HG03342 (cell line): Measurements from ENCODE around the gene CHEK2.
"Not testable (repeated sequence)": the region's sequence is repeated elsewhere in the genome, so short reads cannot be mapped to it uniquely, and the experiment has no call there.

Experiments
- ATAC-seq: cut with Tn5 transposase; IDR thresholded peaks from one replicate; pipeline ENCODE4 v1.9.1; 2021; ENCODE audit warnings: mild to moderate bottlenecking, moderate library complexity; ENCODE audit not compliant: unreplicated experiment

CHEK2 gene

DNA sequence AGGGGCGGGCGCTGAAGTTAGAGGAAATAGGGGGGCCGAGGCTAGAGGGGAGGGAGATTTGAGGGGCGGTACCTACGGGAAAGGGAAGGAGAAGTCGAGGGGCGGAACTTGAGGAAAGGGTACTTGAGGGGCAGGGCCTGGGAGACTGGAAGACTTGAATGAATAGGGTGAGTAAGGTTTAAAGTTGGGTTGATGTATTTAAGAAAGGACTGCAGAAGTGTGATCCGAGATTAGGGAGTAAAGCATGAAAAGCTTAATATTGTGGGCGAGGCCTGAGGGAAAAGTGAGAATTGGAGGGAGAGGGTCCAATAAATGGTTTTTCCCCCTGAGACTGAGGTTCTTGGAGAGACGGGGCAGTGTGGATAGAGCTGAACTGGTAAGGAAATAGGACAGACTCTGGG, 942 bp upstream of the CHEK2 start:
- no peak for ATAC-seq

DNA sequence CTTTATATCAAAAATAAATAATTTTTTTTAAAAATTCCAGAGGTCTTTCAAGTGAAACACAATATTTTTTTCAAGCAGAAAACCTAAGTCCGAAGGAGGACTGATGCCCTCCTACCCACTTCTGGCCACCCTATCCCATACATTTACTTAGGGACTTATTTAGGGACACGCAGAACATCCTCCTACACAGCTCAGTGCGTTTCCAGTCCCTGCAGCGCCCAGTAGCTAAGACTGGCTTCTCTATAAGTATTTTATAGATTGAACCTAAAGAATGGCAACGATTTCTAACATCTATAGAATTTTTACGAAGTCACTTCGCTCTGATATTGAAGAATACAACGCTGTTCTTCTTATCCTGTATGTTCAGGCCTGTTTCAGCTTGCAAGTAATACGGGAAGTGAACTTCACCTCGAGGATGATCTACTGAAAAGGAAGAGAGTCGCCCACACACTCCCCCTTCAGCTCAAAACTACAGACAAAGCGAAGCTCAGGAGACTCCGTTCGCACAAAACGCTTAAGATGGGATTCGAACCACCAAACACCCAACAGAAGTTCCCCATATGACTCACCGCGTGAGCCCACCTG, 328 bp downstream of the CHEK2 start:
- ATAC-seq: no peak

DNA sequence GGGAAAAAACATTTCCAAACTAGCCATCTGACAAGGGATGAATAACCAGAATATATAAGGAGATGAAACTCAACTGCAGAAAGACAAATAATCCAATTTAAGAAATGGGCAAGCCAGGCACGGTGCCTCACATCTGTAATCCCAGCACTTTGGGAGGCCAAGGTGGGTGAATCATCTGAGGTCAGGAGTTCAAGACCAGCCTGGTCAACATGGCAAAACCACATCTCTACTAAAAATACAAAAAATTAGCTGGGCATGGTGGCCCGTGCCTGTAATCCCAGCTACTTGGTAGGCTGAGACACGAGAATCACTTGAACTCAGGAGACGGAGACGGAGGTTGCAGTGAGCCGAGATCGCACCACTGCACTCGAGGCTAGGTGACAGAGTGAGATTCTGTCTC, 2.7 kb downstream of the CHEK2 start:
- not testable (repeated sequence) for ATAC-seq

DNA sequence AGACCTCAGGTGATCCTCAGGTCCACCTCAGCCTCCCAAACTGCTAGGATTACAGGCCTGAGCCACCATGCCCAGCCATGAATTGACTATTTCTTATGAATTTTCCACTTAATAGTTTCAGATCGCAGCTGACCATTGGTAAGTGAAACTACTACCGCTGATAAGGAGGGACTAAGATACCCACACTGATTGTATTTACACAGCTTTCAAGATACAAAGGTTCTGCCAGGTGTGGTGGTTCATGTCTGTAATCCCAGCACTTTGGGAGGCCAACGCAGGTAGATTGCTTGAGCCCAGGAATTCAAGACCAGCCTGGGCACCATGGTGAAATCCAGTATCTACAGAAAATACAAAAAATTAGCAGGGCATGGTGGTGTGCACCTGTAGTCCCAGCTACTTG, 3.9 kb downstream of the CHEK2 start:
- ATAC-seq: no peak

DNA sequence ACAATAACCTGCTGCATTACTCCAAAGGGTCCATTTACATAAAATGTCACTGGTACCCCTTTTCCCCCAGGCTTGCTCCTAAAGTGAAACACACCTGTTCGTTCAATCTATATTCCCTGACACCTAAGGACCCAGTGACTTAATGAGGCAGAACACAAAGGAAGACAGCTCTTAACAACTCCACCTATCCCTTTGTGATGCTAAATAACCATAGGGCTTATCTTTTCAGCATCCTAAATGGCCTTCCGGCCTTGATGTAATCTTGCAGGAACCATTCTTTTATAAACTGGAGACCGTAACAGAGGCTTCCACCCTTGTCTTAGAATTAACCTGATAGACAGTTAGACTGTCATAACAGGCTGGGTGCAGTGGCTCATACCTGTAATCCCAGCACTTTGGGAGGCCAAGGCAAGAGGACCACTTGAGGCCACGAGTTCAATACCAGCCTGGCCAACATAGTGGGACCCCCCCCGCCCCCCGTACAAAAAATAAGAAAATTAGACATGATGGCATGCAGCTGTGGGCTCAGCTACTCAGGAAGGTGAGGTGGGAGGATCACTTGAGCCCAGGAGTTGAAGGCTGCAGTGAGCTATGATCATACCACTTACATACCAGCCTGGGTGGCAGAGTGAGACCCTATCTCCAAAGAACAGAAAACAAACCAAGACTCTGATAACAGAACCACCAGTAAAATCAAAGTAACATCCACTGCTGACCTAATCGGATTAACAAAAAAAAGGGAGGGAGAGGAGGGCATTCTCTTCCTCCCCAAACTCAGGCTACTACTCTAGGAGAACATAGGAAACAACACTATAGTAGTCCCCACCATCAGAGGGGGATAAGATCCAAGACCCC, 5.1 kb downstream of the CHEK2 start:
- no peak for ATAC-seq

DNA sequence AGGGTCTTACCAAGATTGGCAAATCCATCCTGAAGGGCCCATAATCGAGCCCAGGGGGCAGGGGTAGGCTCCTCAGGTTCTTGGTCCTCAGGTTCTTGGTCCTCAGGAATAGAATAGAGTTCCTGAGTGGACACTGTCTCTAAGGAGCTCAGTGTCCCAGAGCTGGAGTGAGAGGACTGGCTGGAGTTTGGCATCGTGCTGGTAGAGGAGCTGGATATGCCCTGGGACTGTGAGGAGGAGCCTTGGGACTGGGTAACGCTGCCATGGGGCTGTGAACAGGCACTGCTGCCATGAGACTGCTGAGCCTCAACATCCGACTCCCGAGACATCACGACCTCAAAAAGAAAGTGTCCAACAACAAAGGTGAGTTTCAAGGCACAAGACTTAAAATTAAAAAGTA, 7.2 kb downstream of the CHEK2 start:
- no peak for ATAC-seq

DNA sequence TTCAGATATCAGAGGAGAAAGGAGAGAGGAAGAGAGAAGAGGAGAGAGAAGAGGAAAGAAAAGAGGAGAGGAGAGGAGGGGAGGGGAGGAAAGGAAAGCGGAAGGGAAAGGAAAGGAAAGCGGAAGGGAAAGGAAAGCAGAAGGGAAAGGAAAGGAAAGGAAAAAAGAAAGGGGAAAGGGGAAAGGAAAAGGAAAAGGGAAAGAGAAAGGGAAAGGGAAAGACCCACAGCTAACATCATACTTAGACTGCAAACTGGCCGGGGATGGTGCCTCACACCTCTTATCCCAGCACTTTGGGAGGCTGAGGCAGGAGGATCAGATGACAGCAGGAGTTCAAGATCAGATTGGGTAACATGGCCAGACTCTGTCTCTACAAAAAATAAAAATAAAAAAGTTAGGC, 11.4 kb downstream of the CHEK2 start:
- ATAC-seq: no peak

DNA sequence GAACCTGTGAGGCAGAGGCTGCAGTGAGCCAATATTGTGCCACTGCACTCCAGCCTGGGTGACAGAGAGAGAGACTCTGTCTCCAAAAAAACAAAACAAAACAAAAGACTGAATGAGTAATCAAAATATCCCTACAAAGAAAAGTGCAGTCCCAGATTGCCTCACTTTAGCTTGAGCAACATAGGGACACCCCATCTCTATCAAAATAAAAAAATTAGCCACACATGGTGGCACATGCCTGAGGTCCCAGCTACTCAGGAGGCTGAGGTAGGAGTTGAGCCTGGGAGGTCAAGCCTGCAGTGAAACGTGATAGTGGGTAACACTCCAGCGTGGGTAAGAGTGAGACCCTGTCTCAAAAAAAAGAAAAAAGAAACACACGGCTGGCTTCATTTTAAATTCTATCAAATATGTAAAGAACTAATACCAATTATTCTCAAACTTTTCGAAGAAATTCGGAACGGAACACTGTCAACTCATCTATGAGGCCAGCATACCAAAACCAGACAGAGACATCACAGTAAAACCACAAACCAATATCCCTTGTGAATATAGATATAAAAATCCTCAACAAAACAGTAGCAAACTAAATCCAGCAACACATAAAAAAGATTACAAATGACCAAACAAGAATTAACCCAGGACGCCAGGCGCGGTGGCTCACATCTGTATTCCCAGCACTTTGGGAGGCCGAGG, 12.9 kb downstream of the CHEK2 start:
- no peak for ATAC-seq

DNA sequence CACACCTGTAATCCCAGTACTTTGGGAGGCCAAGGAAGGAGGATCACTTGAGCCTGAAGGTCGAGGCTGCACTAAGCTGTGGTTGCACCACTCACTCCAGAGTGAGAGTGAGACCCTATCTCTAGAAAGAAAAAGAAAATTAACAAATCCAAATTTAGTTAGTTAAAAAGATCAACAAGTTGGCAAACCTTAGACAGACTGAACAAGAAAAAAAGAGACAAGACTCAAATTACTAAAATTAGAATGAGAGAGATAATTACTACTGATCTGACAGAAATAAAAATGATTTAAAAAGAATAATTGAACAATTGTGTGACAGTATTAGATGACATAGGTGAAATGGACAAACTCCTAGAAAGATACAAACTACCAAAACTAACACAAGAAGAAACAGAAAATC, 13.6 kb downstream of the CHEK2 start:
- no peak for ATAC-seq

DNA sequence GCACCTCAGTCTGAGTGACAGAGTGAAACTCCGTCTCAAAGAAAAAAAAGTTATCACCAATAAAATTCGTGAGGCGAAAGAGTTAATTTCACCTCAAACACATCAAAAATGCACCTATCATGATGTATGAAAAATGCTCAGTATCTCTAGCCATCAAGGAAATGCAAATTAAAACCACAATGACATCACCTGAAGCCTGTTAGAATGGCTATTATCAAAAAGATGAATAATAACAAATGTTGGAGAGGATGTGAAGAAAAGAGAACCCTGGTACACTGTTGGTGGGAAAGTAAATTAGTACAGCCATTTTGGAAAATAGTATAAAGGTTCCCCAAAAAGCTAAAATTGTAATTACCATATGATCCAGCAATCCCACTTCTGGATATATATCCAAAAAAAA, 23.6 kb downstream of the CHEK2 start:
- ATAC-seq: no peak

DNA sequence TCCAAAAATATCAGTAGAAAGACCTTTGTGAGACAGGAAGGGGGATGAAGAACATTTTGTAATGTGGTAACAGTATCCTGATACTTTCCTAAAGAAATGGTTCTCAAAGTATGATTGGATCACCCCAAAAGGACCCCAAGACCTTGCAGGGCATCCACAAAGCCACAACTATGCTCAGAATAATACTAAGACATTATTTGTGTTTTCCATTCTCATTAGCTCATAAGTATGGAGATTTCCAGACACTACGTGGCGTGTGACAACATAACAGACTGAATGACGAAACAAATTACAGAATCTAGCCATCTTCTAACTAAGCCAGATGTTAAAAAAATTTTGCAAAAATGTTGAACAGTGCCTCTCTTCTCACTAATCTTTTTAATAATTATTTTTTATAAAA, 24.9 kb downstream of the CHEK2 start:
- ATAC-seq: no peak

DNA sequence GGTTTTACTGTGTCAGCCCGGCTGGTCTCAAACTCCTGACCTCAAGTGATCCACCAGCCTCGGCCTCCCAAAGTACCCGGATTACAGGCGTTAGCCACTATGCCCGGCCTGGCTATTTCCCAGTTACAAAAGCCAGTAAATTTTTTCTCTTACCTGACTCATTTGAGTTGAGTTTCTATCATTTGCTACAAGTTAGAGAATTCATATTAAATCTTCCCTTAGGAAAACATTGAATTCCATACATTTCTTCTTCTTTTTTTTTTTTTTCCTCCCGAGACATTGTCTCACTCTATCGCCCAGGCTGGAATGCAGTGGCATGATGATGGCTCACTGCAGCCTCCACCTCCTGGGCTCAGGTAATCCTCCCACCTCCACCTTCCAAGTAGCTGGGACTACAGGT, 26.0 kb downstream of the CHEK2 start:
- no peak for ATAC-seq

DNA sequence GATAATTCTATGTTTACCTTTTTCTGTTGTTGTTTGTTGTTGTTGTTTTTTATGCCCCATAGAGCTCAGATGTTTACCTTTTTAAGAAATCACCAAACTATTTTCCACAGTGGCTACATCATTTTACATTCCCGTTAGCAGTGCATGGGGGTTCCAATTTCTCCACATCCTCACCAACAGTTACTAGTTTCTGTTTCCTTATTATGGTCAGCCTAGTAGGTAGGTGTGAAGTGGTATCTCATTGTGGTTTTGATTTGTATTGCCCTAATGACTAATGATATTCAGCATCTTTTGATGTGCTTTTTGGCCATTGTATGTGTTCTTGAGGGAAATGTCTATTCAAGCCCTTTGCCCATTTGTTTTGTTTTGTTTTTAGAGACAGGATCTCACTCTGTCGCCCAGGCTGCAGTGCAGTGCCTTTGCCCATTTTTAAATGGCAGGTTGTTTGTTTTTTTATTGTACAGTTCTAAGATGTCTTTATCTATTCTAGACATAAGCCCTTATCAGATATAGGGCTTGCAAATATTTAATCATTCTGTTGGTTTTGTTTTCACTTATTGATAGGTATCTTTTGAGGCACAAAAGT, 27.5 kb downstream of the CHEK2 start:
- ATAC-seq: no peak

DNA sequence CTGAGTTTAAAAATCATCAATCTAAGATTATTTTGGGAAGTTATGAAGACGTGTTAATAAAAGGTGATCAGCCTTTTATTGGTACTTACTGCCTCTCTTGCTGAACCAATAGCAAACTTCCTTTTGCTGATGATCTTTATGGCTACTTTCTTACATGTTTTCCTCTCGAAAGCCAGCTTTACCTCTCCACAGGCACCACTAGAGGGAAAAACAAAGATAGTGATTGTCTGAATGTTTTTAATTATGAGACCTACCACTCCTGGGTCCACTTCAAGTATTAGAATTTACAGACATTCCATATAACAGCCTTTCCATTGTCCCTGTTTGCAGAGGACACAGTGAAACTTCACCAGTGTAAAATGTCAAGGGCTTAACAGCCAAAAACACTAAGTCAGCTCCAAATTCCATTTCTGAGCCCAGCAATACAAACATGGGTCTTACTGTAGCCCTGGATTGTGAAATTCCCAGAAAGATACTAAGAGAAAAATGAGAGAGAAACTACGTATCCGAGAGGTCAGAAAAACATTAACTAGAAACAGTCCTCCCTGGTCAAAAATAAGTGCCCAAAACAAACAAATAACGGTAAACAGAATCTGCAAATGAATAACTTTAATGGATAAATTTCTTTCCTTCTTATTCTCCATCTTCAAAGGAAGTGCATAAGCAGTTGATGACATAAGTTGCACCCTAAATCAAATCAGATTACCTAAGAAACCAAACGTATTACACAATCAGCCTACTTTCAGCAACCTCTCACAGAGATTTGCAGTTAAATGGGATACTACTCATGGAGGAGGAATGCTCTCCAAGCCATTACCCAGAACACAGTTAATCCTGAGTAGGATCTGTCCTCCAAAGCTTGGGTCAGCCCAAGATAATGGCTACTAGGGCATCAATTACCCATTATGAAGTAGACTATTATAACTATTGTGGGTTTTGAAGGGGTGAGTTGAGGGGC, 29.5 kb downstream of the CHEK2 start:
- ATAC-seq: no peak

DNA sequence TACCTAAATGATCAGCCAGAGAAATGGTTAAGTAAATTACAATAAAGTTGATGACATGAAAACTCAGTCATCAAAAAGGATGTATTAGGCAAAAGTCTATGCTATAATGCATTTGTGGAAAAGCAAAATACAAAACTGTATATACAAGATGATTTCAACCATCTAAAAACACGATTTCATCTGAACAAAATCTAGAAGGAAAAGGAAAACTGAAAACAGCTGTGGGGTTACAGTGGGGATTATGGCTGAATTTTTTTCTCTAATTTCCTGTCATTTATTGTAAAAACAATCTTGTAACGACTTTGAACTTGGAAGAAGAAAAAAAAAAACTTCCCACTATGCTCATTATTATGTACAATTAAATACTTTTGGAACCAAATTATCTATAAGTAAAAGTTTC, 30.3 kb downstream of the CHEK2 start:
- no peak for ATAC-seq

DNA sequence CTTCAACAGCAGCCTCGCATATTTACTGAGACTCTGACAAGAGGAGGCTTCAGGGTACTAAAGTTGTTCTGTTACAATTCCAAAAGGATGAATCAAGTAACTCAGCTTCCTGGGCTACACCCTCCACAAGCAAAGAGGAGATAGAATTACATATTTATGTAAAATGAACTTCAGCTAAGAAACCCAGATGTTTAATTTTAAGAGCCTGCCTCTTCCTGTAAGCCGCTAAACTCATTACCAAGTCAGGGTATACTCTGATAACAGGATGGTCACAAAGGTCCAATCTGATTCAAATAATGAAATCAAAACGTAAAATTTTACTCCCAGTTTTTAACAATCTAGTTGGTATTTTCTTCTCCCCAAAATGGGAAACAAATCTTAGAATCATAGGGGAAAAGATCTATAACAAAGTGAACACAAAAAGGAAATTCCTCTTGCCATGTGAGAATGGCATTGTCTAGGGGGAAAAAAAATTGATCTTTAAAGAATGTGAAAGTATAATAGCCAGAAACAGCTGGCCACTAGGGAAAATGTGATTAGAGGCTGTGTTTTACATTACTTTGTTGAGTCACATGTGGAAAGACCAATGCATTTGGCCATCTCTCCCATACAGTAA, 30.9 kb downstream of the CHEK2 start:
- ATAC-seq: no peak

DNA sequence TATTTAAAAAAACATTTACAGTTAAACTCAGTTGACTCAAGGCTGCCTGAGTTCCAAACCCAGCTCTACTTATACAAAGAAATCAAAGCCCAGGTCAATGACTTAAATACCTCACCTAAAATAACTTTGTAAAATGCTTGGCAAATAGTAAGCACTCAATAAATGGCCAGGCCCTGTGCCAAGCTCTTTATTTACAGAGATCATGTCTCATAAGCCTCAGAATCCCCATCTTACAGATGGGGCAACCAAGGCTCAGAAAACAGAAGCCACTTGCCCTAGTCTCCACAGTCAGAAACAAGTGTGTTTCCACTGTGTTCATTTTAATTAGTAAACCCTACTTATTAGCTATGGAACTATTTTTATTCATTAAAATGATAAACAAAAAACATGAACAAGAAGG, 31.5 kb downstream of the CHEK2 start:
- ATAC-seq: no peak

DNA sequence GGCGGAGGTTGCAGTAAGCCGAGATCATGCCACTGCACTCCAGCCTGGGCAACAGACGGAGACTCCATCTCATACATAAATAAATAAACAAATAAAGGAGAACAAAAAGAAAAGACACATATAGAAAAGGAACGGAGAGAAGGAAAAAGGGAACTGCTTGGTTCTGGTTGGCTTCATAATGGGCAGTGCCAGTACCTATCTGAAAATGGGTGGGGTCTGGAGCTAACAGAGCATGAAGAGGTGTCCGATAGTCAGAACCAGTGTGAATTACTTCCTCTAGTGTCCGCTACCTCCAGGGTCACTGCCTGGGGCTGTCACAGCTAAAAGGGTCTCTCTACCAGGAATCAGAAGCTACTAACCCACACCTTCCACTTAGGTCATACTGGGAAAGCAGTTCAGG, 34.8 kb downstream of the CHEK2 start:
- ATAC-seq: no peak

DNA sequence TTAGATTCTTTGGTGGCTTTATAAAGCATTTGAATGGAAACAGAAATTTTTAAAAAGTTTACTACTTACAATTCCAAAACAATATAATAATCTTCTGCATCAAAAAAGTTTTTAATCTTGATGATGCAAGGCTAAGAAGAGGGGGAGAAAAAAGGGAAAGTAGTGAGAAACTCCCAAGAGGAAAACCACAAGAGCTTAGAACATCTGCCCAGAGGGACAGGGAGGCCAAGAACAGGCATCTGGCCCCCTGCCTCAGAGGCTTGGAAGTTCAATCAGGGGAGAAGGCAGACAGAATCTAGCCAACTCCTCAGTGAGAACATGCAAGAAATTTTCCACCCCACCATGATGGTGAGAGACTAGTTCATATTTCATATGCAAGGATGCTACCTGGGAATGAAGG, 38.2 kb downstream of the CHEK2 start:
- ATAC-seq: no peak

DNA sequence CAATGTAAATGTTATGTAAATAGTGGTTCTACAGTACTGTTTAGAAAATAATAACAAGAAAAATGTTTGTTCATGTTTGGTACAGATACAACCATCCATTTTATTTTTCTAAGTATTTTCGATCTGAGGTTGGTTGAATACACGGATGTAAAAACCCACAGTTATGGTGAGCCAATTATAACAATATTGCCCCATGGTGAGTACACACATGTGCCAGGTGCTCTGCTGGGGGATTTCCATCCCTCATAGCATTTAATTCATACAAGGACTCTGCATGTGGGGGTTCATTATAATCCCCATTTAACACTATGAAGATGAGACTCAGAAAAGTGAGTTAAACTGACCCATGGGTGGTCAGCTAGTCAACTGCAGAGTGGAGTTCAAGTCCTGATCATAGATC, 38.7 kb downstream of the CHEK2 start:
- ATAC-seq: no peak
